ENCODE results near the gene EGFL7.

The EGFL7 gene

DNA sequence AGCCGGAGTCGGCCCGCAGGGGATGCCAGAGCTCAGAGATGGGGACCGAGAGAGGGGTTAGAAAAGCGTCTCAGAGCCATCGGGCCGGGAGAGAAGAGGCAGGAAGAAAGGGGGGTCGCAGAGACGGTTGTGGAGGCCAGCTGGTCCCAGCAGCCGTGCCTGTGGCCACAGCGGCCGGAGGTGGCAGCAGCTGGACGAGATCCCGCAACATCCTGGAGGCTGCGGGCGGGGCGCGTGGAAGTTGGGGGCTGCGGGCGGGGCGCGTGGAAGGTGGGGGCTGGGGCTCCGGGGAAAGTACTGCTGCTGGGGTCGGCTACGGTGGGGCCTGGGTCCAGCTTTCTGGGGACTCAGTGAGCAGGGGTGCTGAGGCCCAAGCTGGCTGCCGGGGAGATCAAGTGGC is 34.4 kb upstream of the EGFL7 start:
- Histone ChIP-seq H3K27ac (ENCODE audit: extremely low read depth, low read depth, low read length) (no peak overlapping the region), H3K9me3 (ENCODE audit: control insufficient read depth, insufficient read depth, low read depth, low read length) (no peaks in the 10 kb centered on the region), H3K4me1 (ENCODE audit: control insufficient read depth, insufficient read depth, low read length) (no peaks in the 10 kb centered on the region; the same call in 1 of the 2 replicates), H3K36me3 (ENCODE audit: control insufficient read depth in 2 of 2, insufficient read depth in 1 of 2, low read length in 2 of 2) (no peaks in the 10 kb centered on the region), H3K4me3 (ENCODE audit: low read depth, low read length) (no peak overlapping the region)
- CTCF ChIA-PET, result interaction anchor here (0.6 to 9.3 kb wide), 2 partner anchors 141 to 216 kb away, joined by 3 to 360 read pairs; no protein-coding TSS in a partner anchor
- TF ChIP-seq ZNF23 (tag by site-specific recombination; IDR thresholded peaks at IDR 0.05; ENCODE audit: borderline replicate concordance), result no peak
- no peak for TF ChIP-seq TSHZ1 (tag by site-specific recombination; IDR thresholded peaks at IDR 0.05; ENCODE audit: borderline replicate concordance)
- no peak for TF ChIP-seq ZNF747 (tag by site-specific recombination; IDR thresholded peaks at IDR 0.05)
- TF ChIP-seq ZNF239 (tag by site-specific recombination; IDR thresholded peaks at IDR 0.05), result no peak
- no peak for TF ChIP-seq ZNF654 (tag by site-specific recombination; IDR thresholded peaks at IDR 0.05; ENCODE audit: low read depth)
- TF ChIP-seq ZNF624 (tag by site-specific recombination; IDR thresholded peaks at IDR 0.05), result no peak
- no peak for TF ChIP-seq ZBTB10 (tag by site-specific recombination; IDR thresholded peaks at IDR 0.05)
- no peak for TF ChIP-seq SP7 (tag by site-specific recombination; IDR thresholded peaks at IDR 0.05)
- TF ChIP-seq ZNF626 (tag by site-specific recombination; IDR thresholded peaks at IDR 0.05), result no peak
- TF ChIP-seq, protein P1, sequence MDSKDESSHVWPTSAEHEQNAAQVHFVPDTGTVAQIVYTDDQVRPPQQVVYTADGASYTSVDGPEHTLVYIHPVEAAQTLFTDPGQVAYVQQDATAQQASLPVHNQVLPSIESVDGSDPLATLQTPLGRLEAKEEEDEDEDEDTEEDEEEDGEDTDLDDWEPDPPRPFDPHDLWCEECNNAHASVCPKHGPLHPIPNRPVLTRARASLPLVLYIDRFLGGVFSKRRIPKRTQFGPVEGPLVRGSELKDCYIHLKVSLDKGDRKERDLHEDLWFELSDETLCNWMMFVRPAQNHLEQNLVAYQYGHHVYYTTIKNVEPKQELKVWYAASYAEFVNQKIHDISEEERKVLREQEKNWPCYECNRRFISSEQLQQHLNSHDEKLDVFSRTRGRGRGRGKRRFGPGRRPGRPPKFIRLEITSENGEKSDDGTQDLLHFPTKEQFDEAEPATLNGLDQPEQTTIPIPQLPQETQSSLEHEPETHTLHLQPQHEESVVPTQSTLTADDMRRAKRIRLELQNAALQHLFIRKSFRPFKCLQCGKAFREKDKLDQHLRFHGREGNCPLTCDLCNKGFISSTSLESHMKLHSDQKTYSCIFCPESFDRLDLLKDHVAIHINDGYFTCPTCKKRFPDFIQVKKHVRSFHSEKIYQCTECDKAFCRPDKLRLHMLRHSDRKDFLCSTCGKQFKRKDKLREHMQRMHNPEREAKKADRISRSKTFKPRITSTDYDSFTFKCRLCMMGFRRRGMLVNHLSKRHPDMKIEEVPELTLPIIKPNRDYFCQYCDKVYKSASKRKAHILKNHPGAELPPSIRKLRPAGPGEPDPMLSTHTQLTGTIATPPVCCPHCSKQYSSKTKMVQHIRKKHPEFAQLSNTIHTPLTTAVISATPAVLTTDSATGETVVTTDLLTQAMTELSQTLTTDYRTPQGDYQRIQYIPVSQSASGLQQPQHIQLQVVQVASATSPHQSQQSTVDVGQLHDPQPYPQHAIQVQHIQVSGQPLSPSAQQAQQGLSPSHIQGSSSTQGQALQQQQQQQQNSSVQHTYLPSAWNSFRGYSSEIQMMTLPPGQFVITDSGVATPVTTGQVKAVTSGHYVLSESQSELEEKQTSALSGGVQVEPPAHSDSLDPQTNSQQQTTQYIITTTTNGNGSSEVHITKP (tag by site-specific recombination; IDR thresholded peaks at IDR 0.05), result no peak
- no peak for TF ChIP-seq ZEB2 (tag by site-specific recombination; IDR thresholded peaks at IDR 0.05)
- no peak for TF ChIP-seq ZNF530 (tag by site-specific recombination; IDR thresholded peaks at IDR 0.05; ENCODE audit: low read depth)
- TF ChIP-seq ZFP37 (tag by site-specific recombination; IDR thresholded peaks at IDR 0.05), result no peak
- TF ChIP-seq ZNF37A (tag by site-specific recombination; IDR thresholded peaks at IDR 0.05), result no peak
- TF ChIP-seq, protein P2, sequence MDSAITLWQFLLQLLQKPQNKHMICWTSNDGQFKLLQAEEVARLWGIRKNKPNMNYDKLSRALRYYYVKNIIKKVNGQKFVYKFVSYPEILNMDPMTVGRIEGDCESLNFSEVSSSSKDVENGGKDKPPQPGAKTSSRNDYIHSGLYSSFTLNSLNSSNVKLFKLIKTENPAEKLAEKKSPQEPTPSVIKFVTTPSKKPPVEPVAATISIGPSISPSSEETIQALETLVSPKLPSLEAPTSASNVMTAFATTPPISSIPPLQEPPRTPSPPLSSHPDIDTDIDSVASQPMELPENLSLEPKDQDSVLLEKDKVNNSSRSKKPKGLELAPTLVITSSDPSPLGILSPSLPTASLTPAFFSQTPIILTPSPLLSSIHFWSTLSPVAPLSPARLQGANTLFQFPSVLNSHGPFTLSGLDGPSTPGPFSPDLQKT (IDR thresholded peaks at IDR 0.05; ENCODE audit: borderline replicate concordance, low read depth, low read length), result no peak
- no peak for TF ChIP-seq ZNF280D (tag by site-specific recombination; IDR thresholded peaks at IDR 0.05)
- POLR2A ChIA-PET, result no interaction called here

All from HEK293 (cell line).